Memory B cell (primary cell): Measurements from ENCODE around the gene SHISAL1.

ENCODE experiments used
- ATAC-seq: fragments of 150-1000 bp; cut with Tn5 transposase; 2 replicates; pipeline ENCODE4 v1.10.0; 2021; ENCODE audit warnings: low read depth, mild to moderate bottlenecking, moderate library complexity
- DNase-seq, 2 donors: peaks; one replicate each; pipeline ENCODE4 v3.0.0; 2022; ENCODE audit warnings: low spot score in 2 of 2
- H3K27ac Mint-ChIP-seq: one replicate; pipeline ENCODE4 v1.8.0; 2022; ENCODE audit warnings: mild to moderate bottlenecking, moderate library complexity, mixed read lengths
- H3K27me3 Mint-ChIP-seq: one replicate; pipeline ENCODE4 v1.8.0; 2022; ENCODE audit warnings: mixed read lengths
- H3K36me3 Mint-ChIP-seq: one replicate; pipeline ENCODE4 v1.8.0; 2022; ENCODE audit warnings: mild to moderate bottlenecking, mixed read lengths
- H3K4me1 Mint-ChIP-seq: one replicate; pipeline ENCODE4 v1.8.0; 2022; ENCODE audit warnings: mixed read lengths
- H3K4me3 Mint-ChIP-seq: one replicate; pipeline ENCODE4 v1.8.0; 2022; ENCODE audit warnings: mild to moderate bottlenecking, moderate library complexity, mixed read lengths
- H3K9me3 Mint-ChIP-seq: one replicate; pipeline ENCODE4 v1.8.0; 2022; ENCODE audit warnings: mixed read lengths

SHISAL1 gene

DNA sequence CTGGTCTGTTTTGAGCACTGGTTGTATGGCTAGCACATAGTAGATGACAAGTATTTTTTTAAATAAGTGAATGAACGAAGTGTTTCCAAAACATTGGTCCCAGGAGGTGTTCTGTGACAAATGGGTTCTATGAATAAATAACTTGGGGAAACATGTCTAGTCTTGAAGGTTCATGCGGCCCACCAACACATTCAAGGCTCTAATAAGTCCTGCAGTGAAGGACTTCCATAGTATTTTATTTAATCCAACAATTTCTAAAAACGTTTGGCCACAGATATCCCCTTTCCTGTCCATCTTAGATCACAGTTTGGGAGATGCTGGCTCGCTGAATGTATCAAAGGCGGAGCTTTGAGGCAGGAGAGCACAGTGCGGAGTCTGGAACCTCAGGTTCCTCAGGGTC, 109.5 kb downstream of the SHISAL1 start:
- no peaks in the 10 kb centered on the region for H3K27me3 Mint-ChIP-seq
- DNase-seq: no peak
- H3K27ac Mint-ChIP-seq: no peak overlapping the region
- H3K9me3 Mint-ChIP-seq: no peaks in the 10 kb centered on the region
- no peak overlapping the region for H3K4me3 Mint-ChIP-seq
- peaks cover 44% of the 10 kb centered on the region for H3K36me3 Mint-ChIP-seq
- H3K4me1 Mint-ChIP-seq: peaks cover 42% of the 10 kb centered on the region
- no peak for ATAC-seq

DNA sequence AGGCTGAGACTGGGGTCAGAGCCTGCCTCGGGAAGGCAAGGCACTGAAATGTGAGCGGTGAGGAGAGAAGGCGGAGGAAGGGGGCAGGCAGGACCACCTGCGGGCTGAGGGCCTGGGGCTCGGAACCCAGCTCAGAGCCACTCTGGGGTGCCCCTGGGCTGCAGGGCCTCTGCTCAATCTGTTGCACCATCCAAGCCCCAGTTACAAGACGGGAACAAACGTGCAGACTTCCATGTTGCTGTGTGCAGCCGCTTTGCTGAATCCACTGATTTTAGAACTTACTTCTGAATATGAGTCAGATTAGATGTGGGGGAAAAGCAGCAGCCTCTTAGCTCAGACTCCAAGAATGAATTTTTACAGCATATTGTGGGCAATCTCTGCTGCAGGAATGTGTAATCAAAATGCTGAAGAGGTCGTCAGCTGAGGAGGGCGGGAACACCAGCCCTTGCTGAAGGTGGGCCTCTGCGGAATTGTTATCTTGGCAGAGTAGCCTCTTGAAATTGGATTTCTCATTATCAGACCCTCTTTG, 110.4 kb downstream of the SHISAL1 start:
- Mint-ChIP-seq H3K27me3 (no peaks in the 10 kb centered on the region), H3K4me3 (no peak overlapping the region), H3K9me3 (no peaks in the 10 kb centered on the region), H3K4me1 (peaks cover 36% of the 10 kb centered on the region), H3K27ac (no peak overlapping the region), H3K36me3 (peaks cover 46% of the 10 kb centered on the region)
- DNase-seq (no peak), ATAC-seq (no peak)

DNA sequence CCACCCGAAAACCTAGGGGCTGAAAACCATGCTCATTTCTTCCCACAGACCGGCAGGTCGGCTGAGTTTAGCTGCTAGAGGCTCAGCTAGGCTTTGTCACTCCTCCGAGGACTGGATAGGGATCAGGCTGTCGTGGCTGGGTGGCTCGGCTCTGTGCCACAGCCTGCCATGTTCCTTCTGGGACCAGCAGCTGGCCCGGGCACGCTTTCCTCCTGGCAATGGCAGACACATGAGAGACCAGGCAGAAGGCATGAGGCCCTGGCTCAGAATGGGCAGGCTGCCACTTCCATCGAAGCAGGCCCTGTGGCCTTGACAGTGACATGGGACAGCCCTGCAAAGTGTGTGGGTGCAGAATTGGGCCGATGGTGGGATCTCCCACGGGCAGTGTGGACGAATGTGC, 111.1 kb downstream of the SHISAL1 start:
- Mint-ChIP-seq H3K4me1 (peaks cover 34% of the 10 kb centered on the region), H3K36me3 (peaks cover 46% of the 10 kb centered on the region), H3K27me3 (no peaks in the 10 kb centered on the region), H3K27ac (no peak overlapping the region), H3K4me3 (no peak overlapping the region), H3K9me3 (no peaks in the 10 kb centered on the region)
- ATAC-seq (no peak), DNase-seq (no peak)

DNA sequence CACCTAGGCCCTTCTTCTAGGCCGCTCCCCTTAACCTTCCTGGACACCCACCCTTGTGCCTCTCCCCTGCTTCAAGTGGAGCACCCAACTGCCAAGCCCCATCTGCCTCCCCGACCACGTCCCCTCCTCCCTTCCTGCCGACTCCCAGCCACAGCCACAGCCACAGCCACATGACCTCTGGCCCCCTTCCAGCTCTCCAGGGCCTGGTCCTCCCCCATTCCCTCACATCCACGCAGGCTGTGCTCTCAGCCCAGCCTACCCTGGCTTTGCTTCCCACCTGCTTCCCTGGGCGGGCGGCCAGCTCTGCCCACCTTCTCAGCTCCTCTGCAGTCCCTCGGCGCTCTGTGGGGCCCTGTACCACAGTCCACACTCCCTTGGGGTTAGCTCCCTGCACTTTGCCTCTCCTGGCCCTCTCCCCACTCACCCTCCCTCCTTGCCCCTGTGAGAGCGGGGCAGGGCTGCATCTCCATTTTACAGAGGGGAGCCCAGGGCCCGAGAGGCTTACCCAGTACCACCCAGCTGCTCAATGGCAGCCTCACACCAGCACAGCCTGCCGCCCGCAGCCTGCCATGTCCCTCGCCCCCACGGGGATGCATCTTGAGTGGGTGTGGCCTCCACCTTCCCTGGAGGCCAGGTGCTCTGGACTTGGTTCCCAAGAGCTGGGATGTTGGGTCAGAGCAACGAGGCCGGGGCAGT, 111.7 kb downstream of the SHISAL1 start:
- no peaks in the 10 kb centered on the region for H3K9me3 Mint-ChIP-seq
- ATAC-seq: no peak
- no peaks in the 10 kb centered on the region for H3K27me3 Mint-ChIP-seq
- no peak overlapping the region for H3K27ac Mint-ChIP-seq
- DNase-seq: no peak
- no peak overlapping the region for H3K4me3 Mint-ChIP-seq
- peaks cover 34% of the 10 kb centered on the region for H3K4me1 Mint-ChIP-seq
- H3K36me3 Mint-ChIP-seq: peaks cover 46% of the 10 kb centered on the region

DNA sequence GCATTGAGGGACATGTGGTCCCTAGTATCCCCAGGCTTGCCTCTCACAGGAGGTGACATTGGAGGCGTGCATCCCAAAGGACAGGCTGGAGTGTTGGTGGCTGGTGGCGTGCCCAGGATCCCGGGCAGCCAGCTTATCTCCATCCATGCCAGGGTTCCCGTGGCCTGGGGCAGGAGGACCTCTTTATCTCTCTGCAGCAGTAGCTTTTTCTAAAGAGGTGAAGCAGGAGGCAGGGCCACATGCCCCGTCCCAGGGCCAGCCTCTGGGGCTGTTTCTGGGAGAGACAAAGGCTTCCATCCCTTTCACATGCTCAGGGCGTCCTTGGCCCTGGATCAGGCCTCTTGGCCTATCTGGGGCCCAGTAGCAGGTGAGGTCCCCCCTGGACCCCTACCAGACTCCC, 112.3 kb downstream of the SHISAL1 start:
- Mint-ChIP-seq H3K27ac (no peak overlapping the region), H3K9me3 (no peaks in the 10 kb centered on the region), H3K4me3 (no peak overlapping the region), H3K27me3 (no peaks in the 10 kb centered on the region), H3K36me3 (peaks cover 44% of the 10 kb centered on the region), H3K4me1 (peaks cover 30% of the 10 kb centered on the region)
- DNase-seq (no peak), ATAC-seq (no peak)

DNA sequence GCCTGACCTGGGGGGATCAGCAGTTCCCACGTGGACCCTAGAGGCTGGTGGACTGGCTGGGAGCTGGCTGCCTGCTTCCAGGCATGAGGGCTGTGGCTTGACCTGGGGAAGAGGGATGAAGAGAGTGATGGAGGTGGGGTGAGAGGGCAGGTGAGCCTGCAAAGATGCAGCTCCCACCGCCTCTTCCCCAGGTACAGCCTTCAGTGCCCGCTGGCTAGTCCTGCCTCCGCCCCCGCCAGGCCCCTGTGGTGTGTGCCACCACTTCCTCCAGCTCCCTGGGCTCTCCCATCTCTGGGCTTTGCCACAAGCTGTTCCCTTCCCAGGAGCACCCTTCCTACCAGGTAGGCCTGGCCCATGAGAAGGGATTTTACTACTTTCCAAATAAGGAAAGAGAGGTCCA, 112.9 kb downstream of the SHISAL1 start:
- DNase-seq (no peak), ATAC-seq (no peak)
- Mint-ChIP-seq H3K36me3 (peaks cover 44% of the 10 kb centered on the region), H3K27ac (no peak overlapping the region), H3K9me3 (no peaks in the 10 kb centered on the region), H3K4me1 (peaks cover 27% of the 10 kb centered on the region), H3K27me3 (no peaks in the 10 kb centered on the region), H3K4me3 (no peak overlapping the region)

DNA sequence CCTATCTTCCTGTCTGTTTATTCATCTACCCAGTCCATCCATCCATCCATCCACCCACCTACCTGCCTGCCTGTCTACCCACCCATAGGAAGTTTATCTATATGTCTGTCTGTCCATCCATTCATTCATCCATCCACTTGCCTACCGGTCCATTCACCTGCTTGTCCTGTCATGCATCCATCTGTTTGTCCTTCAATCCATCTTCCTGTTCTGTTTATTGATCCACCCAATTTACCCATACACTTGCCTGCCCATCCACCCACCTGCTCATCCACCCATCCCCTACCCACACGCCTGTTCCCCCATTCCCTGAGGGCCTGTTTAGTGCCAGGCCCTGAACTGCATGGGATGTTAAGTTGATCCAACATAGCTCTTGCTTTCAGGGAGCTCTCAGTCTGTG, 113.6 kb downstream of the SHISAL1 start:
- Mint-ChIP-seq H3K27ac (no peak overlapping the region), H3K27me3 (no peaks in the 10 kb centered on the region), H3K36me3 (peaks cover 48% of the 10 kb centered on the region), H3K9me3 (peaks cover 2% of the 10 kb centered on the region), H3K4me1 (peaks cover 27% of the 10 kb centered on the region), H3K4me3 (no peak overlapping the region)
- ATAC-seq: no peak
- DNase-seq: no peak

DNA sequence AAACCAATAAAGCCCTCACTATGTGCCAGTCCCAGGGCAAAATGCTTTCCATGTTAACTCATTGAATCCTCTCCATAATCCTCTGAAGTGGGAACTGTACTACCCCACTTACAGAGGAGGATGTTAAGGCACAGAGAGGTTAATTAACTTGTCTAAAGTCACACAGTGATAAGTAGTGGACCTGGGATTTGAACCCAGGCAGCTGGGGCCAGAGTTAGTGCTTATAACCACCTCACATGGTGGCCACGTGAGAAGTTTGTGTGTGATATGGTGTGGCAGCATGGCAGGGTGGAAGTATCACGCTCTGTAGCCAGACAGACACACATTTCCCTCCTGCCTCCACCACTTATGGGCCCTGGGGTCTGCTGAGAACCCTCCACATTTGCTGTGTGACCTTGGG, 115.5 kb downstream of the SHISAL1 start:
- Mint-ChIP-seq H3K9me3 (peaks cover 2% of the 10 kb centered on the region), H3K36me3 (peaks cover 46% of the 10 kb centered on the region), H3K4me3 (no peak overlapping the region), H3K27ac (no peak overlapping the region), H3K27me3 (no peaks in the 10 kb centered on the region), H3K4me1 (peaks cover 28% of the 10 kb centered on the region)
- no peak for ATAC-seq
- DNase-seq: no peak

DNA sequence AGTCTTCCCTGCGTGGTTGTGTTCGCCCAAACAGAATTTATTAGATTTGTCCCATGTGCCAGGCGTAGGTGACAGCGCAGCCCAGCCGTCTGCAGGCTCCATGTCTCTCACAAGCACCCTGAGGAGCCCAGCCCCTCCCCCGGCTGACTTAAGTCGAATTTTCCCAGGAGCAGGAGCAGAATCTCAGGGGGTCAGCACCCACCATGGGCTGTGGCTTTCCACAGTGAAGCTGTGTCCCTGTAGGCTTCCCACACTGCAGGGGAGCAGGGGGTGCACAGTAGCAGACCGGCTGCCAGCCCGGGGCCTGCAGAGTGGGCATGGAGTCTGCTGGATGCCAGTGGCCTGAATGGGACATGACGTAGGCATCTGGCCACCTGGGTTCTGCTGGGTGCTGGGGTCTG, 116.0 kb downstream of the SHISAL1 start:
- peaks cover 42% of the 10 kb centered on the region for H3K36me3 Mint-ChIP-seq
- H3K27me3 Mint-ChIP-seq: no peaks in the 10 kb centered on the region
- ATAC-seq (no peak), DNase-seq (no peak)
- peaks cover 29% of the 10 kb centered on the region for H3K4me1 Mint-ChIP-seq
- H3K4me3 Mint-ChIP-seq: no peak overlapping the region
- H3K27ac Mint-ChIP-seq: no peak overlapping the region
- H3K9me3 Mint-ChIP-seq: peaks cover 2% of the 10 kb centered on the region

DNA sequence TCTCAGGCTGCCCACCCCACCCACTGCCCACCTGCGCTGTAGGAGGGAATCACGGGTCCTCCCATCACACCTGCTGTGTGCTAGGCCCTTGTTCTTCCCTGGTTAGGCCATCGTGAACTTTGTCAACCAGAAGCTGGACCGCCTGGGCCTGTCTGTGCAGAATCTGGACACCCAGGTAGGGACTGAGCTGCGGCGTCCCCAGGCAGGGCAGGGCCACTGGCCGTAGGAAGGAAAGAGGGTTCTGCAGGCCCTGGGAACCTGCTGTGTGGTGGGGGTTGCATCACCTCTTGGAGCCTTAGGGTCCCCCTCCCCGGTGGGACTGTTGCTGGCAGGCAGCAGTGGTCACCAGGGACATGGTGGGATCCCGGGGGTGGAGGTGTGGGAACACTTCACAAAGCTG, 116.5 kb downstream of the SHISAL1 start:
- H3K27me3 Mint-ChIP-seq: no peaks in the 10 kb centered on the region

DNA sequence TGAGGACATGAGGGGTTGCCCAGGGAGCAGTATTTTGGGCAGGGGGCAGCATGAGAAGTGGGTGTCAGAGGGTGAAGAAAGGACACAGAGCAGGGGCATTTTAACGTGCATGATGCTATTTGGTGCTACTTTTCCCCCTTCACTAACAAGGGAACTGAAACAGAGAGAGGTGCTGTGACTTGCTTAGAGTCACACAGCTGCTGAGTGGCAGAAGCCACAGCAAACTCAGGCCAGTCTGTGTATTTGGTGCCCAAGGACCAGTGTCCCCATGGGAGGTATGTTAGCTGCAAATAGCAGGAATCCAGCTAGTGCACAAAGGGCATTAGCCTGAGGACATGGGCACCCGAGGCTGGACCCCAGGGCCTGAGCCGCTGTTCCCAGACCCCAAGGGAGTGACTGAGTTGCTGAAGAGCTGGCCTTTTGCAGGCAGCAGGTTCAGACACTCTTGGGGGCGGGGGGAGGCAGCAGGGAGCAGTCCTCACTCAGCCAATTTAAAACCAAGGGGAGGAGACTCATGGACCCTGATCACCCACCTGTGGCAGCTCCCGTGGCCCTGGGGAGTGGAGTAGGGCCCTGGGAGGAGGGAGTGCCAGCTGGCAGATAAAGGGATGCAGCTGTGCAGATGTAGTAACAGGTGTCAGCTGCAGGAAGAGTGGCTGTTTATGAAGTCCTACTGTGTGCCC, 117.4 kb downstream of the SHISAL1 start:
- DNase-seq: no peak
- Mint-ChIP-seq H3K4me3 (no peak overlapping the region), H3K36me3 (peaks cover 37% of the 10 kb centered on the region), H3K27me3 (no peaks in the 10 kb centered on the region), H3K9me3 (peaks cover 2% of the 10 kb centered on the region), H3K4me1 (peaks cover 36% of the 10 kb centered on the region), H3K27ac (no peak overlapping the region)
- no peak for ATAC-seq

More for the DNA sequence above, 116.5 kb downstream of the SHISAL1 start:
- peaks cover 33% of the 10 kb centered on the region for H3K4me1 Mint-ChIP-seq
- no peak overlapping the region for H3K27ac Mint-ChIP-seq
- peaks cover 2% of the 10 kb centered on the region for H3K9me3 Mint-ChIP-seq
- peaks cover 42% of the 10 kb centered on the region for H3K36me3 Mint-ChIP-seq
- DNase-seq (no peak), ATAC-seq (no peak)
- no peak overlapping the region for H3K4me3 Mint-ChIP-seq

DNA sequence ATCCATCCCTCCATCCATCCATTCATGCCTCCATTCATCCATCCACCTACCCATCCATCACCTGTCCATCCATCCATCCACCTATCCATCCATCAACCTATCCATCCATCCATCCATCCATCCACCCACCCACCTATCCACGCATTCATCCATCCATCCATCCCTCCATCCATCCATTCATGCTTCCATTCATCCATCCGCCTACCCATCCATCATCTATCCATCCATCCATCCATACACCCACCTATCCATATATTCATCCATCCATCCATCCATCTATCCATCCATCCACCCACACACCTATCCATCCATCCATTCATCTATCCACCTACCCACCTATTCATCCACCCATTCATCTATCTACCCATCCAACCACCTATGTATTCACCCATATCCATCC, 118.2 kb downstream of the SHISAL1 start:
- DNase-seq: no peak
- Mint-ChIP-seq H3K36me3 (peaks cover 33% of the 10 kb centered on the region), H3K4me1 (peaks cover 40% of the 10 kb centered on the region), H3K9me3 (peaks cover 2% of the 10 kb centered on the region), H3K27ac (no peak overlapping the region), H3K4me3 (no peak overlapping the region), H3K27me3 (no peaks in the 10 kb centered on the region)
- no peak for ATAC-seq
